Measurements from ENCODE around the gene CNOT8. TPM values are rescaled to one million over a fixed set of nuclear protein-coding genes. Genes with fewer than 3 reads are reported as not detected.

CNOT8 gene
- total RNA-seq (2021), result 44.3 and 45.6 TPM in 2 replicates
- long read RNA-seq, transcript CNOT8-214 (6 exons, 923 nt), result minor isoform, 8 of 301 reads
- long read RNA-seq, transcript CNOT8-204 (8 exons, 2,708 nt), result minor isoform, 23 of 301 reads
- long read RNA-seq, transcript CNOT8-201 (7 exons, 2,528 nt), result major isoform, 123 of 301 reads
- long read RNA-seq, transcript CNOT8-202 (7 exons, 2,604 nt), result minor isoform, 48 of 301 reads
- long read RNA-seq, partial matches to known transcripts, result 33 of 301 reads
- long read RNA-seq, other reads (novel, unspliced or antisense), result 56 of 301 reads

- WGBS (ENCODE audit: extremely low coverage, insufficient read length, low lambda C conversion rate), result no CpG with 5 or more reads among the region's 65 CpGs
Observed at GRCh38 chr5:154858297-154858971, at the start of gene CNOT8. Gene CNOT8 (plus strand): TSS chr5:154858627. CDS start chr5:154863279, 4,652 bp downstream.

More at GRCh38 chr5:154858297-154858971, at the start of gene CNOT8:
- H3K27me3 Mint-ChIP-seq (ENCODE audit: low read depth), result no peaks in the 10 kb centered on the region
- Histone ChIP-seq H2BK15ac (ENCODE audit: low read depth, low read length) (no peak within 1 kb of the TSS), H4K20me1 (ENCODE audit: control insufficient read depth, insufficient read depth, insufficient read length) (no peaks in the 10 kb centered on the region), H3K4ac (ENCODE audit: low read depth, low read length) (no peak within 1 kb of the TSS; the same call in 1 of the 2 replicates), H3K27ac (ENCODE audit: insufficient read length, low read depth, low read length) (peak within 1 kb of the TSS; percentile 88), H2BK20ac (ENCODE audit: low read depth, low read length, poor library complexity, severe bottlenecking) (no peak within 1 kb of the TSS), H3K79me1 (ENCODE audit: insufficient read depth, low read depth, low read length, poor library complexity, severe bottlenecking) (peaks cover 4% of the 10 kb centered on the region), H3K56ac (ENCODE audit: insufficient read length, low read depth, low read length) (no peak within 1 kb of the TSS), H2BK5ac (ENCODE audit: insufficient read length, low read length) (peak within 1 kb of the TSS; percentile 37), H3K18ac (ENCODE audit: insufficient read length, low read depth, low read length) (peak within 1 kb of the TSS; percentile 98), H3K4me2 (ENCODE audit: insufficient read depth, insufficient read length, low read length) (peak within 1 kb of the TSS; percentile 97), H3T11ph (ENCODE audit: low read length) (no peak within 1 kb of the TSS), H4K8ac (replicated peaks; ENCODE audit: insufficient read length, low read depth, low read length) (no peak within 1 kb of the TSS), H4K5ac (ENCODE audit: insufficient read length, low read depth, low read length) (peak within 1 kb of the TSS; percentile 79), H3K79me2 (ENCODE audit: insufficient read depth, low read length) (peaks cover 27% of the 10 kb centered on the region), H3K9ac (ENCODE audit: extremely low read depth, insufficient read length, low read length) (peak within 1 kb of the TSS; percentile 94), H3K4me1 (ENCODE audit: insufficient read depth, low read length) (peaks cover 9% of the 10 kb centered on the region), H2AFZ (ENCODE audit: low read length) (no peak within 1 kb of the TSS), H2BK12ac (ENCODE audit: insufficient read length, low read depth, low read length) (no peak within 1 kb of the TSS), H3K14ac (ENCODE audit: insufficient read depth, low read length) (peak within 1 kb of the TSS; percentile 98), H2AK5ac (ENCODE audit: insufficient read length, low read length) (no peak within 1 kb of the TSS), H3K9me3 (ENCODE audit: control insufficient read depth, low read depth, low read length) (no peaks in the 10 kb centered on the region), H2BK120ac (ENCODE audit: low read depth, low read length, poor library complexity, severe bottlenecking) (peak within 1 kb of the TSS; percentile 94), H4K91ac (ENCODE audit: insufficient read length, low read depth, low read length) (no peak within 1 kb of the TSS), H3K23ac (ENCODE audit: insufficient read length, low read depth, low read length) (no peak within 1 kb of the TSS), H3K27me3 (ENCODE audit: insufficient read depth, low read length) (no peaks in the 10 kb centered on the region), H3K23me2 (ENCODE audit: insufficient read length, low read depth, low read length, poor library complexity, severe bottlenecking) (peaks cover 19% of the 10 kb centered on the region)
- H3K36me3 Mint-ChIP-seq (ENCODE audit: insufficient read depth in 1 of 3, low read depth in 3 of 3), result peaks cover 7 to 12% (median 9%) of the 10 kb centered on the region in 3 experiments
- peak; percentile 95 for DNase-seq
- peaks cover 24 to 26% of the 10 kb centered on the region in 2 experiments for H3K4me1 Mint-ChIP-seq
- H3K27ac Mint-ChIP-seq, result peak within 1 kb of the TSS; percentile 100
- no peak for TF ChIP-seq CTCF (conservative IDR thresholded peaks at IDR 0.05)
- H3K4me3 Mint-ChIP-seq, result peak within 1 kb of the TSS; percentile 87 to 95
- no peaks in the 10 kb centered on the region for H3K9me3 Mint-ChIP-seq
